Measurements from ENCODE around the gene RPS26.
"Not testable (repeated sequence)": the region's sequence is repeated elsewhere in the genome, so short reads cannot be mapped to it uniquely, and the experiment has no call there.

DNA sequence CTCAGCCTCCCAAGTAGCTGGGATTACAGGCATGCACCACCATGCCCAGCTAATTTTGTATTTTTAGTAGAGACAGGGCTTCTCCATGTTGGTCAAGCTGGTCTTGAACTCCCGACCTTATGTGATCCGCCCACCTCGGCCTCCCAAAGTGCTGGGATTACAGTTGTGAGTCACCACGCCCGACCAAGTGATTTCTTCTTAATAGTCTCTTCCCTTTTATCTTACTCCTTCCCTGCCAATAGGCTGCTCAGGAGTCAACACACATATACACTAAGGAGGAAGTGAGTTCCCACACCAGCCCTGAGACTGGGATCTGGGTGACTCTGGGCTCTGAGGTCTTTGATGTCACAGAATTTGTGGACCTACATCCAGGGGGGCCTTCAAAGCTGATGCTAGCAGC, 38.3 kb upstream of the RPS26 start:
- not testable (repeated sequence) for TF ChIP-seq YY1 (IDR thresholded peaks at IDR 0.05; ENCODE audit: insufficient read depth, insufficient read length); SUZ12 (IDR thresholded peaks at IDR 0.05; ENCODE audit: extremely low read depth, insufficient read depth, insufficient read length)
